Heart left ventricle (tissue), 13 donors: ENCODE results near the gene REELD1.

Experiments used
- POLR2A ChIP-seq, 2 donors: fragments of 450-650 bp; IDR thresholded peaks; one replicate each; pipeline ENCODE4 v1.6.1; 2017; ENCODE audit warnings: antibody characterized with exemption in 2 of 2, mild to moderate bottlenecking in 2 of 2, moderate library complexity in 2 of 2
- TF ChIP-seq, protein P1 (sequence below), 12 donors: fragments of 200-600 bp; sonication (generic) in 4 of 12; IDR thresholded peaks; one replicate each; pipeline versions ENCODE4 v1.5.0 to v1.8.0; 2018 to 2022; ENCODE audit warnings: antibody characterized with exemption in 12 of 12, mild to moderate bottlenecking in 5 of 12
- donor health status: ischemic (EF 13 %, LVEDD 7.1; RV severe dilation, severe dysfunction).
- donor health status: DM: no; HTN: yes; CAD: no.
- donor health status: DM: no; HTN: no; CAD: no.
- donor health status: ischemic (EF 25% LVEDD 6.9; RV normal size, moderate dysfunction).
- donor health status: ischemic (EF 25% LVEDD 5.7; RV mildly dilated, moderate dysfunction).
- donor health status: ischemic (EF 35%, LVEDD 5.7; RV mildly dilated, moderate dysfunction).
- donor health status: nonischemic (EF 11% LVEDD 7.7; RV severe dilation, severe dysfunction).
- donor health status: DM: yes; HTN: yes; CAD: no.
- donor health status: PGD.
- donor health status: ischemic (EF 29% LVEDD 5.4; RV normal size, mild dysfunction).
- donor health status: nonischemic (EF 23%, LVEDD 6.1; RV moderate dilation, normal function).

DNA sequence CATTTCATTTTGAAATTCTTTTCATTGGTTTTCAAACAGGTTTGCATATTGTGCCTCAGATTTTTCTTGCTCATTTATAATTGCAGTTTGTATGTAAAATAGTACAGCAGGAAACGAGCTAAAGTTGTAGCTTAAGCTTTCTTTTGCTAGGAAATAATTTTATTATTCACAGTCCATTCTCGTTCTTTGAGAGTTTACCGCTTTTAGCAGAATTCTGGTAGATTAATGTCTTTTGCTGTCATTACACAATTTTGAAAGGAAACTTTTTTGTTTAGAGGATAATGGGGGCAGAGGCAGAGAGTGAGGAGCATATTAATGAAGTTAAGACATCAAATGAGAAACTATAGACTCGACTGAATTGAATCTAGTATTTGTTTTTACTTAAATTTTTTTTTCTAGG, 28.3 kb upstream of the REELD1 start:
- TF ChIP-seq, protein P1, sequence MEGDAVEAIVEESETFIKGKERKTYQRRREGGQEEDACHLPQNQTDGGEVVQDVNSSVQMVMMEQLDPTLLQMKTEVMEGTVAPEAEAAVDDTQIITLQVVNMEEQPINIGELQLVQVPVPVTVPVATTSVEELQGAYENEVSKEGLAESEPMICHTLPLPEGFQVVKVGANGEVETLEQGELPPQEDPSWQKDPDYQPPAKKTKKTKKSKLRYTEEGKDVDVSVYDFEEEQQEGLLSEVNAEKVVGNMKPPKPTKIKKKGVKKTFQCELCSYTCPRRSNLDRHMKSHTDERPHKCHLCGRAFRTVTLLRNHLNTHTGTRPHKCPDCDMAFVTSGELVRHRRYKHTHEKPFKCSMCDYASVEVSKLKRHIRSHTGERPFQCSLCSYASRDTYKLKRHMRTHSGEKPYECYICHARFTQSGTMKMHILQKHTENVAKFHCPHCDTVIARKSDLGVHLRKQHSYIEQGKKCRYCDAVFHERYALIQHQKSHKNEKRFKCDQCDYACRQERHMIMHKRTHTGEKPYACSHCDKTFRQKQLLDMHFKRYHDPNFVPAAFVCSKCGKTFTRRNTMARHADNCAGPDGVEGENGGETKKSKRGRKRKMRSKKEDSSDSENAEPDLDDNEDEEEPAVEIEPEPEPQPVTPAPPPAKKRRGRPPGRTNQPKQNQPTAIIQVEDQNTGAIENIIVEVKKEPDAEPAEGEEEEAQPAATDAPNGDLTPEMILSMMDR (IDR thresholded peaks at IDR 0.05): no peak
- no peak for TF ChIP-seq POLR2A (IDR thresholded peaks at IDR 0.05)
